Uterus (tissue), 4 donors: ENCODE data around the gene GOLGA6L2. TPM values are rescaled to one million over a fixed set of nuclear protein-coding genes. Genes with fewer than 3 reads are reported as not detected.

Experiments
- DNase-seq, 2 donors: peaks; one replicate each; pipeline ENCODE4 v3.0.0-alpha.2; 2019 to 2020
- H3K27ac ChIP-seq, 2 donors: fragments of 200-600 bp; sonication (generic); 1 replicate in 1 of 2; 2 replicates in 1 of 2; pipeline ENCODE4 v1.5.1; 2016 to 2018
- H3K27me3 ChIP-seq, 2 donors: fragments of 200-600 bp; sonication (generic); one replicate each; pipeline ENCODE4 v1.5.1; 2018 to 2019; ENCODE audit warnings: control low read depth in 1 of 2
- H3K36me3 ChIP-seq, 2 donors: fragments of 200-600 bp; sonication (generic); one replicate each; pipeline ENCODE4 v1.5.1; 2019; ENCODE audit warnings: control low read depth in 1 of 2
- H3K4me1 ChIP-seq, 2 donors: fragments of 200-600 bp; sonication (generic); one replicate each; pipeline ENCODE4 v1.5.1; 2018 to 2019; ENCODE audit warnings: control low read depth in 1 of 2
- H3K4me3 ChIP-seq, 2 donors: fragments of 200-600 bp; sonication (generic); 1 replicate in 1 of 2; 2 replicates in 1 of 2; pipeline ENCODE4 v1.5.1; 2018 to 2019; ENCODE audit warnings: mild to moderate bottlenecking in 1 of 2
- H3K9me3 ChIP-seq, 2 donors: fragments of 200-600 bp; sonication (generic); one replicate each; pipeline ENCODE4 v1.5.1; 2019; ENCODE audit warnings: control low read depth in 1 of 2
- CTCF ChIP-seq, 4 experiments: fragments of 200-600 bp in 2 of 4; fragments of 450-650 bp in 2 of 4; sonication (generic) in 2 of 4; IDR thresholded peaks; one replicate each; pipeline ENCODE4 v1.5.1; 2016 to 2019; ENCODE audit warnings: antibody characterized with exemption in 4 of 4, mild to moderate bottlenecking in 2 of 4, moderate library complexity in 1 of 4
- POLR2A ChIP-seq, 2 donors: fragments of 450-650 bp; IDR thresholded peaks; one replicate each; pipeline ENCODE4 v1.6.1; 2016; ENCODE audit warnings: antibody characterized with exemption in 2 of 2, mild to moderate bottlenecking in 1 of 2, moderate library complexity in 1 of 2
- intact Hi-C: fragments of 100-400 bp; cut with DNase I; formaldehyde crosslinking; loops from one replicate; pipeline ENCODE4 v1.15.1; 2023; ENCODE audit warnings: low total_unique reads
- total RNA-seq, 4 donors: library from RNA; depleted of rRNA in 3 of 4; stranded (reverse); fragments of >200 nt in 3 of 4; gene quantifications; one replicate each; pipeline versions ENCODE4 v1.1.0 to v1.2.4, GENCODE V29; 2014 to 2023
- donor health status: DM: yes; HTN: yes; CAD: no.

GOLGA6L2 gene
- total RNA-seq, 4 donors from 2014 or later, result not detected

GRCh38 chr15:23395030-23395692, 51.9 kb downstream of the GOLGA6L2 start:
- no peaks in the 10 kb centered on the region for H3K27me3 ChIP-seq
- intact Hi-C loops, result no loop called here
- DNase-seq, result no peak
- H3K9me3 ChIP-seq, result no peaks in the 10 kb centered on the region
- TF ChIP-seq CTCF (IDR thresholded peaks at IDR 0.05) (no peak), POLR2A (IDR thresholded peaks at IDR 0.05) (no peak)
- H3K4me3 ChIP-seq, result no peak overlapping the region
- H3K36me3 ChIP-seq, result no peaks in the 10 kb centered on the region
- no peak overlapping the region for H3K27ac ChIP-seq
- H3K4me1 ChIP-seq, result no peaks in the 10 kb centered on the region

Other genes with a start within 250 kb of the GOLGA6L2 start
- gene GOLGA6L26, start 113.0 kb downstream of the GOLGA6L2 start, total RNA-seq, result not detected
- under 1 TPM in 2 of 4 donors, not detected in 2; 0.24 to 0.35 TPM for gene GOLGA8S, start 92.5 kb downstream of the GOLGA6L2 start, total RNA-seq
- gene MKRN3, start 118.4 kb upstream of the GOLGA6L2 start, total RNA-seq, result under 1 TPM in 2 of 4 donors, not detected in 2; 0.21 to 0.29 TPM
- gene MAGEL2, start 200.6 kb upstream of the GOLGA6L2 start, total RNA-seq, result 1 to 10 TPM in 2 of 4 donors, under 1 TPM in 1, not detected in 1; 0.29 to 6.6 (median 3.2) TPM
- gene NDN, start 240.1 kb upstream of the GOLGA6L2 start, total RNA-seq, result 100 to 1,000 TPM in 1 of 4 donors, 10 to 100 TPM in 3; 64.6 to 166 (median 80.5) TPM